Hypothalamus (tissue), 51 donors: ENCODE measurements around the gene ARHGAP10.

Source experiments
- DNase-seq, 51 donors: peaks; one replicate each; lab custom pipeline; 2025; lab: John Stamatoyannopoulos, UW

The ARHGAP10 gene

DNA sequence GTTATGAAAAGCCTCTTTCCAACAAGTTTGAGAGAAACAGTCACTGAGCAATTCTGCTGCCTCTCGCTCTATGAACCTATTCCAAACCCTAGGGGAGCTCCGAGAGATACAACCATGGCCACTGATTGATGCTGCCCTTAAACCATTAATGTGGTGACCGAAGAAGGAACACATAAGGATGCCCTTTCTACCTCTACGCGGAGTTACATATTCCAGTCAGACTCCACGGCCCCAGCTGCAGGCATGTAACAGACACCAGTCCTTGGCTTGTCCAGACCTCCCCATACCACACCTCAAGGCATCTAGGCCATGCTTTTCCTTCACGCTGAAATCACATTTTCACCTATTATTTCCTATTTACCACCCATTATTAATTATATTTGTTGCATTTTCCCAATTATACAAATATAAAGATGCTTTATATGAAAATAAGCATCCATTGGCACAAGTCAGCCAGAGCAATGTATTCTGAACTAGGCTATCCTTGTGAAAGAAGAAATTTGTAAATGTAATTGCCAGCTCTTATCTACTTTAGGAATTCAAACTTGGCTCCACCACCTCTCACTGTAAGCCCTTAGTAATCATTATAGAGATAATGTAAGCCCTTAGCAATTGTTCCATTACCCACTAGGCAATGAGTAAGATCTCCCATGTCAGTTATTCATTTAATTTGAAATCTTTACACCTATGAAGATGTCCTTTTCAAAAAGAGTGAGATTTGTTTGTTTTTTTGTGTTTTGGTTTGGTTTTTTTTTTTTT is 371.9 kb downstream of the ARHGAP10 start:
- DNase-seq: no peak

DNA sequence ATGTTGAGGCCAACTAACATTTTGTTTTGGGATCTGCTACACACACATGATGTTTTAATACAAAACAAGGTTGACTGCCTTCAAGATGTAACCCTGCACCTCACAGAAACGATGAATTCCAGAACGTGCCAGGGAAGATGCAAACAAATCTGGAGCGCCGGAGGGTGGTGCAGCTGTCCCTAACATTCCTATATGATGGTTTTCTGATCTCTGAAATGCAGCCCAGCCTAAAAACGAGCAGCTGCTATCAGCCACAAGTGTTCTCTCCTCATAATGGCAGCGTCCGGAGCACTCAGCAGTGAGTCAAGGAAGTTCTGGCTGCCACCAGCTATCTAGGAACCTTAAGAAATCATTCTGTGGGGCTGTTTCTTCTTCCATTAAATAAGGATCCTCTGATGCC is 376.9 kb downstream of the ARHGAP10 start:
- DNase-seq: no peak

DNA sequence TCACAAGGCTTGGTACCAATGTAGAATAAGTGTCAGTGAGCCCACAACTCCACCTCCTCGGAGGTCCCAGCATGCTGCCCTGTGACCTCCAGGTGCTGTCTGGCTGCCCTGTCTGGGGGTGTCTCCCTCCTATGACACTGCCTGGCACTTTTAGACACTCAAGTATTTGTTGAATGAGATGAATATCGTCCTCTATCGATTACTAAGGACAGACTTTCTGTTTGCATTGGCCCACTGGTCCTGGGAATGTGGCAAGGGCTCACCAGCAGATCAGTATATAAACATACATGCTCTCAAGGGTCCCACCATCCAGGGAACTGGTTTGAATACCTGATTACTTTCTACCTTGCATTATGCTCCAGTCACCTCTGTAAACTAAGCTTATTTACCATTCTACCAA is 377.3 kb downstream of the ARHGAP10 start:
- no peak for DNase-seq

DNA sequence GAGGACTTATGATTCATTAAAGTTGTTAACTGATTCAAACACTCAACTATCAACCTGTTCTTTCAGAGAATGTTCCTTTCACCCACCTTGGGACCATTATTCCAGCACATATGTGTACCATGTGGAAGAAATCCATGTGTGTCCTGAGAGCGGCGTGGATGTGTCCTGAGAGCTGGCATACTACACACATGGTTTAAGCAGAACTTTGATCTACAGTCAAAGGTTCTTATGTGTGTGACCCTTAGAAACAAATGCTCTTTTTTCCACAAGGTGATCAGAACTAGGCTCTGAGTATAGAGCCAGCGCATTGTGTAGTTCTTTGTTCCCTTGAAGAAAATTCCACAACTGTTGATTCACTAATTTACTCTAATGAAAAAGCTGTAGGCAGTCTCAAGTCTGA is 378.3 kb downstream of the ARHGAP10 start:
- DNase-seq: no peak

DNA sequence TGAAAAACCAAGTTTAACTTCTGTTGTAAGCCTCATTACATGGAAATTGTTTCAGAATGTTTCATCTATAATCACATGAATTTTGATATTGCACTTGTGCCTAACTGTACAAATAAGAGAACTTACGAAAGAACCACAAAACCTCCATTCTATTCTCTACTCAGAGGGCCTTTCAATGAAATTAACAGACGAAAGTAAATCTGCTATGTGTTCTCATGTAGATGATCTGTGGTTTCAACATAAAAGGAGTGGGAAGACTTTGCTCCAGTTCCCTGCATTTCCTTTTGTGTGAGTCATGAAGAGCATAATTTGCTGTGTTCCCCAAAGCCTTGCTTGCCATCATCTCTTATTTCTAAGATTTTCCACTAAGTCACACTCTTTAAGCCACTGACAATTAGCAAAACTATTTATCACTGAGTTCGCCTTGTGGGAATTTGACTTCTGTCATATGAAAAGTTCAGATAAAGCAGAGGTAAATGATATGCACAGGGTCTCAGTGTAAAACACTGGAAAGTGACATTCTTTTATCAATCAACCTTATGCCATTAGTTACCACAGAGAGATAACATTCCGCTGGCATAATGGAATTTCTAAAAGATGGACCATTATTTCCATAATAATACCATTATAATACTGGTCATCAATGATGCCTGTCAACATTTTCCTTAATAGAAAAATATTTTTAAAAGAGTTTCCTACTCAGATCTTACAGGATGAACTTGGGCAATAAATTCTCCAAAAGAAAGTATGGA is 380.5 kb downstream of the ARHGAP10 start:
- DNase-seq: peak in 1 of 51 donors; percentile 25

DNA sequence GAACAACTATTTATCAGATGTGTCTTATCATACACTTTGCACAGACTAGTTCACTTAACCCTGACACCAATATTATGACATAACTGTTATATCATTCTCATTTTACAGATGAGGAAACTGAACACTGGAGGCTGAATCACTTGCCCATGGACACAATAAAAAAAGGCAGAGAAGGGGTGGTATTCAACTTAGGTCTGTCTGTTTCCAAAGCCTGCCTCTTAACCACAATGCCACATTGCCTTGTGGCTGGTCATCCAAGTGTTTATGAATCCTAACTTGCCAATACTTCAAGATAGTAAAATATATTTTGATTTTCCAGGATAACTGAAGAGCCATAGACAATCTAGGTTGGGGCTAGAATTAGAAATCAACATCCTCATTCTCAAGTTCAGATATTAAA is 382.5 kb downstream of the ARHGAP10 start:
- DNase-seq: no peak

DNA sequence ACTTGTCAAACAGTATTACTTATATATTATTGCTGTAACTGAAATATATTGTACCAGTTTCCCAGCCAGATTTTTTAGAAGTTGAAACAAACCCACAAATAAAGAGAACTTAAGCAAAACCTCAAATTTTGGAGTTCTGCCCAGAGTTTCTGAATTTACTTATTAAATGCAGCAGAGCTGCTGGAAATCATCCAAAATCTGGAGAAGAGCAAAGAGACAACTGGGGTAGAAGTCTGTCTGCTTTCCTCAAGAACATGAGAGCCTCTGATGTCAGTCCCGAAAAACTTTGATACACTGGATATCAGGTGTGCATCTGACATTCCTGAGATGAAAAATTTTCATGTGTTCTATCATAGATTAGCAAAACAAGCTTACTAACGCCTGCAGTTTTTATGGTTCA is 384.4 kb downstream of the ARHGAP10 start:
- DNase-seq: peak in 1 of 51 donors; percentile 4

DNA sequence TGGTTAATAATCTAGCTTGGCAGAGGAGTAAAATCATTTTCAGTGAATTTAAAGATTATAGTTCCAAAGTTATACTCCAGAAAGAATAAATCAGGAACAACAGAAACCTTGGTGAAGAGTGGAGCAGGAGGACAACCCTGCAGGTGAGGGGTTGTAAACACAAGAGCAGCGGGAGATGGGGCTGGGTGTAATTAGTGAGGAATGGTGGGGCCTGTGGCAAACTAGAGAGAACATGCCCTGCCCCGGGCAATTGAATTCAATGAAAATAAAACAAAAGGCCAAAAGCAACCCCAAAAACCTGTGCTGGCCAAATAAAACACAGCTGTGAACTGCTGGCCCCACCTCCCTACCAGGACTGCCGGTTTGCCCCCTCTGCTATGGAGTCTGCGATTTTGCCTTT is 385.1 kb downstream of the ARHGAP10 start:
- no peak for DNase-seq

DNA sequence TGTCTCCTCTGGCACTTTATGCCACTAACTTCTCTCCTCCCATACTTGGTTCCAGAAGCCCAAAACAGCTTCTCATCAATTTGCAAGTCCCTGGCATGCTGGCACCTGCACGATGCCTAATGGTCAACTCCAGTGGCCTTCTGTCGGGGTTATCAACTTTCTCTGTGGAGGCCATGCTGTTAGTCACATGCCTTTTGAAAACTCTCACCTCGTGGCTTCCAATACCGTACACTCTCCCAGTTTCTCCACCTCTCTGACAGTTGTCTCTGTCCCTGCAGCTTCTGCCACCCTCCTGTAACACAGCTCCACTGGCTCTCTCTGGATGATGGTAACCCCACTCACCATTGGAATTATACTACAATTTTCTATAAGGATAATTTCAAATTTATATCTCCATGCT is 386.3 kb downstream of the ARHGAP10 start:
- DNase-seq: no peak

DNA sequence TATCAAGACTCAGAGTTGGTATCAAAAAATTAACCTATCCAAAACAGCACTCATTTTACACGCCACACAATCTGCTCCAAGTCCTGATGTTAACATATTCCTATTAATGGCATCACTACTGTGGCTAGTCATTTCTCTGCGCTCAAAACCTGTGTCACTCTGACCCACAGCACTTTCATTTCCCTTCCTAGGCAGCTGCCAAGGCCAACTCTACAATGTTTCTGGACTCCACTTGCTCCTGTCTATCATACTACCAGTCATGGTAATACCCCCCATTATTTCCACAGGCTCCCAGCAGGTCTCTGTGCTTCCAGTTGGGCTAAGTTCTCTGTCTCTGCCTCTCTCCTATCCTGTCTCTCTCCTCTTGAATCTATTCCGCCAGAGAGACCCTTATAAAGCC is 386.7 kb downstream of the ARHGAP10 start:
- no peak for DNase-seq

DNA sequence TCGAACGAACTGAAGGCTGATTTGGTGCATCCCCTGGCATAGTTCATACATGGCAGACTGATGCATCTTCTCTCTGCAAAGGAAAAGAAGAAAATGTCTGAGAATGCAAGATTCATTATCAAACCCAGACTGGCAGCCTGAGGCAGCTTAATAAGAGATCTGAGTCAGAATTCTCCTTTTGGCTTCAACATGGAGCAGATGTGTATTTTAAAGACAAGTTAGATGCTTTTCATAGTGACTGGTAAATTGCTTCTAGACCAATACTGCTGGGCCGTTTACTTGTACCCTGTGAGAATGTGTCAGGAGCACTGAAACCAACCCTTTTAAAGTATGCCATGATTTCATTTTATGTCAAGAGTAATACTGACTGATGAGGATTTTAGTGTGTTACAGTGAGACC is 388.3 kb downstream of the ARHGAP10 start:
- DNase-seq: no peak
